Caco-2 (cell line): ENCODE data around the gene ZMYND19. TPM values are rescaled to one million over a fixed set of nuclear protein-coding genes. Genes with fewer than 3 reads are reported as not detected.

ENCODE experiments used
- BruUV-seq: library from RNA; stranded (reverse); fragments of 400-500 nt; replicated peaks from 2 replicates; lab custom pipeline; 2021; lab: Mats Ljungman, UMichigan
- CTCF ChIA-PET: fragments of 300-600 bp; sonication (Branson Sonifier 250); formaldehyde crosslinking; loops from one replicate; lab custom pipeline; 2022; ENCODE audit warnings: antibody characterized with exemption; lab: Charles Lee
- POLR2A ChIA-PET: fragments of 300-600 bp; sonication (Branson Sonifier 250); formaldehyde crosslinking; loops from one replicate; lab custom pipeline; 2022; ENCODE audit warnings: antibody characterized with exemption; lab: Charles Lee
- DNase-seq, 2 experiments: peaks; one replicate each; pipeline versions ENCODE4 v3.0.0 to v3.0.0-alpha.2; 2020 to 2022
- H3K27me3 ChIP-seq: replicated peaks from 2 replicates; pipeline ENCODE4 v1.6.0; 2011; ENCODE audit warnings: low read length; ENCODE audit not compliant: control insufficient read depth, insufficient read depth
- H3K36me3 ChIP-seq: 2 replicates; pipeline ENCODE4 v1.5.1; 2011; ENCODE audit warnings: low read length; ENCODE audit not compliant: control insufficient read depth, insufficient read depth
- H3K4me1 ChIP-seq: fragments of 250-450 bp; sonication (Bioruptor Pico); 2 replicates; pipeline ENCODE4 v1.5.1; 2020; ENCODE audit warnings: mild to moderate bottlenecking
- H3K4me3 ChIP-seq: 2 replicates; pipeline ENCODE4 v1.5.1; 2011; ENCODE audit warnings: low read depth, mild to moderate bottlenecking, control low read depth, low read length
- H3K9me3 ChIP-seq: fragments of 250-450 bp; sonication (Bioruptor Pico); 2 replicates; pipeline ENCODE4 v1.5.1; 2020; ENCODE audit warnings: mild to moderate bottlenecking, moderate library complexity
- H3K27ac Mint-ChIP-seq: one replicate; pipeline ENCODE4 v1.8.0; 2022; ENCODE audit warnings: mixed read lengths; ENCODE audit not compliant: unreplicated experiment
- H3K27me3 Mint-ChIP-seq: one replicate; pipeline ENCODE4 v1.8.0; 2022; ENCODE audit warnings: mixed read lengths; ENCODE audit not compliant: insufficient read depth, unreplicated experiment
- H3K36me3 Mint-ChIP-seq: one replicate; pipeline ENCODE4 v1.8.0; 2022; ENCODE audit warnings: mild to moderate bottlenecking, mixed read lengths; ENCODE audit not compliant: insufficient read depth, unreplicated experiment
- H3K4me1 Mint-ChIP-seq: one replicate; pipeline ENCODE4 v1.8.0; 2022; ENCODE audit warnings: low read depth, mixed read lengths; ENCODE audit not compliant: unreplicated experiment
- H3K4me3 Mint-ChIP-seq: one replicate; pipeline ENCODE4 v1.8.0; 2022; ENCODE audit warnings: mild to moderate bottlenecking, moderate library complexity, mixed read lengths; ENCODE audit not compliant: unreplicated experiment
- H3K9me3 Mint-ChIP-seq: one replicate; pipeline ENCODE4 v1.8.0; 2022; ENCODE audit warnings: mixed read lengths; ENCODE audit not compliant: unreplicated experiment
- intact Hi-C: fragments of 100-400 bp; cut with micrococcal nuclease; formaldehyde crosslinking; loops from one replicate; pipeline ENCODE4 v1.10.0; 2022; ENCODE audit not compliant: unreplicated experiment
- total RNA-seq: library from RNA; stranded (reverse); gene quantifications from 2 replicates; pipeline ENCODE4 v1.2.3, GENCODE V29; 2022
- TF ChIP-seq, protein P1 (sequence below), 2 experiments: fragments of 200-600 bp in 1 of 2; IDR thresholded peaks; 1 replicate in 1 of 2; 2 replicates in 1 of 2; pipeline versions ENCODE4 v1.5.1 to v1.8.0; 2011 to 2022; ENCODE audit warnings: antibody characterized with exemption in 1 of 2, control low read depth in 1 of 2, inconsistent platforms in 1 of 2, low read depth in 1 of 2, low read length in 1 of 2, mild to moderate bottlenecking in 1 of 2, moderate library complexity in 1 of 2; ENCODE audit not compliant: insufficient read depth in 1 of 2, severe bottlenecking in 1 of 2, unreplicated experiment in 1 of 2

ZMYND19 gene
- total RNA-seq, 1 experiment from 2014 or later: 66.3 TPM

- H3K4me1 ChIP-seq: 0 out of 2 replicates have a peak, but pooled peaks cover 4% of the 10 kb centered on the region
- H3K4me3 ChIP-seq: no peak overlapping the region
- no peak for DNase-seq
- BruUV-seq: no TSS peak
- peaks cover 3% of the 10 kb centered on the region for H3K36me3 ChIP-seq
- Mint-ChIP-seq H3K9me3 (no peaks in the 10 kb centered on the region), H3K27ac (no peak overlapping the region), H3K27me3 (no peaks in the 10 kb centered on the region), H3K4me3 (no peak overlapping the region), H3K4me1 (peaks cover 18% of the 10 kb centered on the region), H3K36me3 (peaks cover 69% of the 10 kb centered on the region)
- ChIA-PET POLR2A (no interaction called here), CTCF (no interaction called here)
- TF ChIP-seq, protein P1, sequence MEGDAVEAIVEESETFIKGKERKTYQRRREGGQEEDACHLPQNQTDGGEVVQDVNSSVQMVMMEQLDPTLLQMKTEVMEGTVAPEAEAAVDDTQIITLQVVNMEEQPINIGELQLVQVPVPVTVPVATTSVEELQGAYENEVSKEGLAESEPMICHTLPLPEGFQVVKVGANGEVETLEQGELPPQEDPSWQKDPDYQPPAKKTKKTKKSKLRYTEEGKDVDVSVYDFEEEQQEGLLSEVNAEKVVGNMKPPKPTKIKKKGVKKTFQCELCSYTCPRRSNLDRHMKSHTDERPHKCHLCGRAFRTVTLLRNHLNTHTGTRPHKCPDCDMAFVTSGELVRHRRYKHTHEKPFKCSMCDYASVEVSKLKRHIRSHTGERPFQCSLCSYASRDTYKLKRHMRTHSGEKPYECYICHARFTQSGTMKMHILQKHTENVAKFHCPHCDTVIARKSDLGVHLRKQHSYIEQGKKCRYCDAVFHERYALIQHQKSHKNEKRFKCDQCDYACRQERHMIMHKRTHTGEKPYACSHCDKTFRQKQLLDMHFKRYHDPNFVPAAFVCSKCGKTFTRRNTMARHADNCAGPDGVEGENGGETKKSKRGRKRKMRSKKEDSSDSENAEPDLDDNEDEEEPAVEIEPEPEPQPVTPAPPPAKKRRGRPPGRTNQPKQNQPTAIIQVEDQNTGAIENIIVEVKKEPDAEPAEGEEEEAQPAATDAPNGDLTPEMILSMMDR (IDR thresholded peaks at IDR 0.05; ENCODE audit: insufficient read depth in 1 of 2, low read depth in 1 of 2, low read length in 1 of 2, severe bottlenecking in 1 of 2, unreplicated experiment in 1 of 2): no peak
- H3K27me3 ChIP-seq: no peaks in the 10 kb centered on the region
- intact Hi-C loops: no loop called here
- no peaks in the 10 kb centered on the region for H3K9me3 ChIP-seq
These were observed 30.3 kb upstream of the ZMYND19 start for GRCh38 chr9:137620581-137620980.

DNA sequence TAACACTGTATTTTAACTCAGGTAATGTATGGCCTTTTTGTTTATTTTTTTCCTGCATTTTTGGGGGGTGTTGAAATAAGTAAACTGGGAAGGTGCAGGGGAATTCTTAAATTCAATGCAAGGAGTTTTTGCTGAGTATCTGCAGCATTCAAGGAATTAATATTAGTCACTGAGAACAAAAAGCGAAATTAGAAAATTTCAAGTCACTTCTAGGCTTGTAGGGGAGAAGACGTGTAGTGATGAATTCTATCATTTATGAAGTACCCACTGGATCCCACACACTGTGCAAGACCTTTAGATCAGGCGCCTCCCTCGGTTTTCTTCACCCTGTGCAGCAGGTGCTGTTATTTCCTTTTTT, 29.7 kb upstream of the ZMYND19 start:
- intact Hi-C loops: no loop called here
- peaks cover 65% of the 10 kb centered on the region for H3K36me3 Mint-ChIP-seq
- peak overlapping the region; percentile 88 for H3K4me3 Mint-ChIP-seq
- ChIA-PET CTCF (no interaction called here), POLR2A (no interaction called here)
- H3K4me1 Mint-ChIP-seq: peaks cover 18% of the 10 kb centered on the region
- Histone ChIP-seq H3K4me1 (0 out of 2 replicates have a peak, but pooled peaks cover 4% of the 10 kb centered on the region), H3K36me3 (peaks cover 3% of the 10 kb centered on the region), H3K9me3 (no peaks in the 10 kb centered on the region), H3K4me3 (peak overlapping the region; percentile 68), H3K27me3 (no peaks in the 10 kb centered on the region)
- no peaks in the 10 kb centered on the region for H3K27me3 Mint-ChIP-seq
- H3K9me3 Mint-ChIP-seq: no peaks in the 10 kb centered on the region
- TF ChIP-seq, protein P1 (IDR thresholded peaks at IDR 0.05; ENCODE audit: insufficient read depth in 1 of 2, low read depth in 1 of 2, low read length in 1 of 2, severe bottlenecking in 1 of 2, unreplicated experiment in 1 of 2): no peak
- BruUV-seq: TSS peak; percentile 72
- H3K27ac Mint-ChIP-seq: peak overlapping the region; percentile 92
- DNase-seq: no peak

DNA sequence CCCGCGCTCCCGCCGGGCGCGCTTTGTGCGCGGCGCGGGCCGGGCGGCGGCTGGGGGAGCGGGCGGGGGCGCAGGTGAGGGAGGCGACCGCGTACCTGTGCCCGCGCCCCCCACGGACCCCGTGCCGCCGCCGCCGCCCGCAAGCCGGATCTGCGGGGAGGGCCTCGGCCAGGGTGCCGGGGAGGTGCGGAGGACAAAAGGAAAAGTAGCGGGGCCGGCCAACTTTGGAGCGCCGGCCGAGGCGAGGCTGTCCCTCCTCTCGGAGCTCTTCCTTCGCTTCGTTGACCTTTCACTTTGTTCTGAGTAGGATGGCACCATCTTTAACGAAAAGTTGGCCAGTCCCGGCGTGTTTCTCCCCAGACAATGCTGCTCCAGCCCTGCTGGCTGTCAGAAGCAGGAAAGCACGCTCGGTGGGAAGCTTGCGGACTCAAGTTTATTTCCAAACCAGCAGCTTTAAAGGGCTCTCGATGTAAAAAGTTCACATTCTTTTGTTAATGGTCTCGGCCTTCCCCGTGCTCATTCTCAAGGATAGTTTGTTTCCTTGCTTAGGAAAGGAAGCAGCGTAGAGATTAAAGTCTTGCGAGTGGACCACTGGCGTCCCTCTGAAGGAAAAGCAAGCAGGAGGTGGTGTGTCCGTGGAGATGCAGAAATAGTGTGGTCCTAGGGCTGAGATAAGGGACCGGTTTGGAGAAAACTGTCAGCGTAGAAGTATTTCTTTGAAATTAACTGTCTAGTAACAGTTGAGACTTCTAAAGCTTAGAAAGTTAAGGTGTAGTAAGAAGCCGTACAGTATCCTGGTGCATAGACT, 29.1 kb upstream of the ZMYND19 start:
- peaks cover 3% of the 10 kb centered on the region for H3K36me3 ChIP-seq
- peak overlapping the region; percentile 68 for H3K4me3 ChIP-seq
- TF ChIP-seq, protein P1 (IDR thresholded peaks at IDR 0.05; ENCODE audit: insufficient read depth in 1 of 2, low read depth in 1 of 2, low read length in 1 of 2, severe bottlenecking in 1 of 2, unreplicated experiment in 1 of 2): no peak
- Mint-ChIP-seq H3K36me3 (peaks cover 65% of the 10 kb centered on the region), H3K4me1 (peaks cover 18% of the 10 kb centered on the region), H3K27me3 (no peaks in the 10 kb centered on the region), H3K4me3 (peak overlapping the region; percentile 88), H3K9me3 (no peaks in the 10 kb centered on the region), H3K27ac (peak overlapping the region; percentile 92)
- DNase-seq: peak in 1 of 2 experiments; percentile 49
- H3K4me1 ChIP-seq: 0 out of 2 replicates have a peak, but pooled peaks cover 4% of the 10 kb centered on the region
- H3K27me3 ChIP-seq: no peaks in the 10 kb centered on the region
- no TSS peak for BruUV-seq
- intact Hi-C loops: no loop called here
- CTCF ChIA-PET: interaction anchor here (0.6 to 0.9 kb wide), 2 partner anchors 39 to 41 kb away, joined by 3 read pairs; no protein-coding TSS in a partner anchor
- POLR2A ChIA-PET: interaction anchor here (0.6 to 1.2 kb wide), 3 partner anchors 14 to 29 kb away, joined by 3 to 7 read pairs (median 4); partner anchors contain the start of gene ARRDC1
- no peaks in the 10 kb centered on the region for H3K9me3 ChIP-seq
